A673 (cell line): ENCODE measurements around the gene LYSMD1. TPM values are rescaled to one million over a fixed set of nuclear protein-coding genes. Genes with fewer than 3 reads are reported as not detected.

ENCODE experiments used
- BruUV-seq: library from RNA; stranded (reverse); fragments of 400-500 nt; replicated peaks from 2 replicates; lab custom pipeline; 2021; lab: Mats Ljungman, UMichigan
- CTCF ChIA-PET: fragments of 300-600 bp; sonication (Branson Sonifier 250); formaldehyde crosslinking; loops from one replicate; lab custom pipeline; 2022; ENCODE audit warnings: antibody characterized with exemption; lab: Charles Lee
- POLR2A ChIA-PET: fragments of 300-600 bp; sonication (Branson Sonifier 250); formaldehyde crosslinking; loops from one replicate; lab custom pipeline; 2022; ENCODE audit warnings: antibody characterized with exemption; ENCODE audit not compliant: low non-redundant PET; lab: Charles Lee
- DNase-seq: peaks from one replicate; pipeline ENCODE4 v3.0.0-alpha.2; 2015; ENCODE audit warnings: low spot score
- H3K27ac ChIP-seq: fragments of 200-600 bp; sonication (generic); 2 replicates; pipeline ENCODE4 v1.5.1; 2016; ENCODE audit warnings: mixed run types, low read depth, mild to moderate bottlenecking, mixed read lengths, antibody characterized with exemption, low read length; ENCODE audit not compliant: poor library complexity, severe bottlenecking
- H3K27me3 ChIP-seq: fragments of 200-600 bp; sonication (generic); replicated peaks from 2 replicates; pipeline ENCODE4 v1.6.1; 2017; ENCODE audit warnings: mixed run types, low read depth, mild to moderate bottlenecking, mixed read lengths, antibody characterized with exemption, low read length; ENCODE audit not compliant: insufficient read depth, poor library complexity
- H3K36me3 ChIP-seq: fragments of 200-600 bp; sonication (generic); 2 replicates; pipeline ENCODE4 v1.6.1; 2016; ENCODE audit warnings: mixed run types, mild to moderate bottlenecking, mixed read lengths, antibody characterized with exemption, low read length; ENCODE audit not compliant: insufficient read depth, poor library complexity, severe bottlenecking
- H3K4me1 ChIP-seq: fragments of 200-600 bp; sonication (generic); 2 replicates; pipeline ENCODE4 v1.6.1; 2017; ENCODE audit warnings: mixed run types, mild to moderate bottlenecking, mixed read lengths, antibody characterized with exemption, low read length; ENCODE audit not compliant: insufficient read depth, poor library complexity, severe bottlenecking
- H3K4me3 ChIP-seq: fragments of 200-600 bp; sonication (generic); 2 replicates; pipeline ENCODE4 v1.5.1; 2016; ENCODE audit warnings: low read depth, mixed run types, mild to moderate bottlenecking, mixed read lengths, low read length; ENCODE audit not compliant: poor library complexity, severe bottlenecking
- H3K9me3 ChIP-seq: fragments of 200-600 bp; sonication (generic); 2 replicates; pipeline ENCODE4 v1.6.1; 2016; ENCODE audit warnings: mixed run types, low read depth, mild to moderate bottlenecking, mixed read lengths, antibody characterized with exemption, low read length; ENCODE audit not compliant: poor library complexity, severe bottlenecking
- EZH2 ChIP-seq: fragments of 200-600 bp; sonication (generic); IDR thresholded peaks from 2 replicates; pipeline ENCODE4 v1.6.1; 2017; ENCODE audit warnings: borderline replicate concordance, low read depth, mild to moderate bottlenecking, mixed read lengths, antibody characterized with exemption, low read length; ENCODE audit not compliant: poor library complexity, severe bottlenecking
- intact Hi-C: fragments of 100-400 bp; cut with micrococcal nuclease; formaldehyde crosslinking; loops from one replicate; pipeline ENCODE4 v1.10.0; 2022; ENCODE audit not compliant: unreplicated experiment
- total RNA-seq: library from RNA; stranded (reverse); gene quantifications from 2 replicates; pipeline ENCODE4 v1.2.3, GENCODE V29; 2021
- TF ChIP-seq, protein P1 (sequence below): fragments of 300-800, 200-600 bp; sonication (generic); conservative IDR thresholded peaks from 2 replicates; pipeline ENCODE4 v1.5.1; 2017; ENCODE audit warnings: low read depth, mild to moderate bottlenecking, antibody characterized with exemption, low read length, moderate library complexity, mixed read lengths

LYSMD1 gene
- total RNA-seq, 1 experiment from 2014 or later = 8.1 TPM

DNA sequence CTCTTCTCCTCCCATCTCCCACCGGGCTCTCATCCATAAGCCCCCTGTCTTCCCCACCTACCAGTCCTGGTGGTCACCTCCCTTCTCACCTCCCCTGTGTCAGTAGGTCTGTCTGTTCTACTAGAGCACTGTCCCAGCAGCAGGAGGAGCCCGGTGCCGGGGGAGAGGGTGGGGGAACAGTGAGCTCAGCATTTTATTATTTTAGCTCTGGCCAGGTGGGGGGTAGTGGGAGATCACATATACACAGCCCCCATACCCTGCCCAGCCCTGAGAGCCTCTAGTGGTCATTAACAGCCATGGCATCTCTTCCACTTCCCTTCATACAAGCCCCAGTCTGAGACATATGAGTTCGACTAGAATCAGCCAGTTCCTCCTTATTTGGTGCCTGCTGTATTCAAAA, 10.2 kb upstream of the LYSMD1 start, which contains the start of gene TMOD4:
TSS of gene TMOD4 (minus strand) at position 119 of the 400 bp plus-strand sequence. CDS start 1,106 bp downstream, outside the sequence.
- no peak within 1 kb of the TSS for H3K27ac ChIP-seq
- no peaks in the 10 kb centered on the region for H3K9me3 ChIP-seq
- H3K36me3 ChIP-seq = peaks cover 54% of the 10 kb centered on the region
- no TSS peak for BruUV-seq
- H3K4me1 ChIP-seq = no peaks in the 10 kb centered on the region
- no peak within 1 kb of the TSS for H3K4me3 ChIP-seq
- ChIA-PET POLR2A (no interaction called here), CTCF (interaction anchor here (0.7 kb wide), 1 partner anchor 76 kb away, joined by 4 read pairs; no protein-coding TSS in a partner anchor)
- no peak for TF ChIP-seq EZH2
- TF ChIP-seq, protein P1, sequence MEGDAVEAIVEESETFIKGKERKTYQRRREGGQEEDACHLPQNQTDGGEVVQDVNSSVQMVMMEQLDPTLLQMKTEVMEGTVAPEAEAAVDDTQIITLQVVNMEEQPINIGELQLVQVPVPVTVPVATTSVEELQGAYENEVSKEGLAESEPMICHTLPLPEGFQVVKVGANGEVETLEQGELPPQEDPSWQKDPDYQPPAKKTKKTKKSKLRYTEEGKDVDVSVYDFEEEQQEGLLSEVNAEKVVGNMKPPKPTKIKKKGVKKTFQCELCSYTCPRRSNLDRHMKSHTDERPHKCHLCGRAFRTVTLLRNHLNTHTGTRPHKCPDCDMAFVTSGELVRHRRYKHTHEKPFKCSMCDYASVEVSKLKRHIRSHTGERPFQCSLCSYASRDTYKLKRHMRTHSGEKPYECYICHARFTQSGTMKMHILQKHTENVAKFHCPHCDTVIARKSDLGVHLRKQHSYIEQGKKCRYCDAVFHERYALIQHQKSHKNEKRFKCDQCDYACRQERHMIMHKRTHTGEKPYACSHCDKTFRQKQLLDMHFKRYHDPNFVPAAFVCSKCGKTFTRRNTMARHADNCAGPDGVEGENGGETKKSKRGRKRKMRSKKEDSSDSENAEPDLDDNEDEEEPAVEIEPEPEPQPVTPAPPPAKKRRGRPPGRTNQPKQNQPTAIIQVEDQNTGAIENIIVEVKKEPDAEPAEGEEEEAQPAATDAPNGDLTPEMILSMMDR = peak; percentile 54
- intact Hi-C loops = no loop called here
- peak; percentile 39 for DNase-seq
- H3K27me3 ChIP-seq = no peaks in the 10 kb centered on the region

DNA sequence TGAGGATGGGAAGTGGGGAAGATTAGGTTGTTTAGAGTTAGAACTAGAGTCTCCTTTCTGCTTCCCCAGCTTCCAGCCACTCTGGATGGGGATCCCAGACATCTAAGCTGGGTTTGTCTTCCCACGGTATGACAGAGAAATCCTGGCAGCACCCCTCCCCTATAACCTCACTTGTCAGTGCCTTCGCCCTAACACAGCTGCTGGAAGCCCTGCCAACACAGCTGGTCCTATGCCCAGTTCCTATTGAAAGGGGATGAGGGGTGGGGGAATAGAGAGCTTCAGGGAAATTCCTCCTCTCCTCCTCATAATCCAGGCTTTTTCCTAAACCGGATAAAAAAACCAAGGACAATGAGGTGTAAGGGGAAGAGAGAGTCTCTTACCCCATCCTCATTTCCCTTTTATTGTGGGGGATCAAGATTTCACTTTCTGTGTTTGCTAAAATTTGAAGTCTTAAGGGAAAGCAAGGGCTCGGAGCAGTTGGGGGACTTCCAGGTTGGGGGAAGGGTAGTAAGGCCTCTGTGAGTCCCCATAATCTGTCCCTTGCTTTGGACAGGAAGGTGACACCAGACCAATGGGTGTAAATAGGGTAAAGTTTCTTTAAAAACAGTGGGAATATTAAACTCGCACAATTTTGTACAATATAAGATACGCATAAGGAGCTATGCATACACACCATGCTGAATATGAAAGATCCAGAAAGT, 9.5 kb upstream of the LYSMD1 start:
- TF ChIP-seq, protein P1 = no peak
- TF ChIP-seq EZH2 = no peak
- Histone ChIP-seq H3K36me3 (peaks cover 50% of the 10 kb centered on the region), H3K27me3 (no peaks in the 10 kb centered on the region), H3K4me3 (no peak overlapping the region), H3K4me1 (no peaks in the 10 kb centered on the region), H3K9me3 (no peaks in the 10 kb centered on the region), H3K27ac (no peak overlapping the region)
- no peak for DNase-seq
- CTCF ChIA-PET = interaction anchor here (1.0 kb wide), 1 partner anchor 76 kb away, joined by 4 read pairs; no protein-coding TSS in a partner anchor
- POLR2A ChIA-PET = interaction anchor here (1.0 kb wide), 1 partner anchor 52 kb away, joined by 4 read pairs; no protein-coding TSS in a partner anchor
- intact Hi-C loops = no loop called here
- no TSS peak for BruUV-seq

DNA sequence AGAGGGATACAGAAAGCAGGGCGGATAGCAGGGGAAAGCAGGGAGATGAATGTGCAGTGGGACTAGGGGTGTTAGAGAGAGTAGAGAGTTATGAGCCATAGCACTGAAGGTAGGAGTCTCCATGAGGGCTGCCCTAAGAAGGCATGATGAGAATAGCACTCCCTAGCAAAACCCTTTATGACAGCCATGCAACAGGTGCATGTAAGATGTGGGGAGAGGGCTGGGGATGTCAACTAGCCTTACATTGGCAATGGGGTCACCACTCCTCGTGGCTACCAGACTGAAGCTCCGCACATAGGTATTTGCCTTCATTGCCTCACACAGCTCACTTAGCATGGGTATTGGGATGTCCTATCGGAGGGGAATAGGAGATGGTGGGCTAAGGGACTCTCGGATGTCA, 5.5 kb upstream of the LYSMD1 start:
- no peak for DNase-seq
- intact Hi-C loops = no loop called here
- no peaks in the 10 kb centered on the region for H3K9me3 ChIP-seq
- no peaks in the 10 kb centered on the region for H3K27me3 ChIP-seq
- no peak overlapping the region for H3K4me3 ChIP-seq
- POLR2A ChIA-PET = interaction anchor here (0.6 kb wide), 1 partner anchor 76 kb away, joined by 4 read pairs; no protein-coding TSS in a partner anchor
- H3K36me3 ChIP-seq = peaks cover 36% of the 10 kb centered on the region
- no peak overlapping the region for H3K27ac ChIP-seq
- peaks cover 7% of the 10 kb centered on the region for H3K4me1 ChIP-seq
- BruUV-seq = no TSS peak
- CTCF ChIA-PET = no interaction called here
- TF ChIP-seq, protein P1 = no peak
- no peak for TF ChIP-seq EZH2
